GM12874 (cell line): Measurements from ENCODE around the gene SMIM36.

Experiments
- TF ChIP-seq, protein P1 (sequence below): IDR thresholded peaks from 2 replicates; pipeline ENCODE4 v1.5.1; 2011; ENCODE audit warnings: low read depth, mild to moderate bottlenecking, control low read depth, low read length, moderate library complexity; ENCODE audit not compliant: insufficient read depth

SMIM36 gene

DNA sequence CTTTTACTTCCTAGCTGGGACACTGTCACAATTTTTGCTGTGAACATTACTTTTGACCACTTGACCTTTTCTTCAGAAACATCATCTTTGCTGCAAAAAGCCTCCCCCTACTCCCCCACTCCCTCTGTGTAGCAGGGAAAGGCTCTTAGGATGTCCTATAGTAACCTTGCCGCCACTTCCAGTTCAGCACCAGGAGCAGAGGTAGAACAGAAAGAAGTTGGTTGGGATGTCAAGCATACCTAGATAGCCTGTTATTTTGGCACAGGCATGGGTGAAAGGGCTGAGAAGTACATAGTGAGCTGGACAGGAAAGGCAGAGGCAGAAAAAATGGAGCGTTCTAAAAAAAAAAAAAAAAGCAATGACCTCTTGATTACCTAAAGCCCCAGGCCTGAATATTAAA, 31.3 kb downstream of the SMIM36 start:
- TF ChIP-seq, protein P1, sequence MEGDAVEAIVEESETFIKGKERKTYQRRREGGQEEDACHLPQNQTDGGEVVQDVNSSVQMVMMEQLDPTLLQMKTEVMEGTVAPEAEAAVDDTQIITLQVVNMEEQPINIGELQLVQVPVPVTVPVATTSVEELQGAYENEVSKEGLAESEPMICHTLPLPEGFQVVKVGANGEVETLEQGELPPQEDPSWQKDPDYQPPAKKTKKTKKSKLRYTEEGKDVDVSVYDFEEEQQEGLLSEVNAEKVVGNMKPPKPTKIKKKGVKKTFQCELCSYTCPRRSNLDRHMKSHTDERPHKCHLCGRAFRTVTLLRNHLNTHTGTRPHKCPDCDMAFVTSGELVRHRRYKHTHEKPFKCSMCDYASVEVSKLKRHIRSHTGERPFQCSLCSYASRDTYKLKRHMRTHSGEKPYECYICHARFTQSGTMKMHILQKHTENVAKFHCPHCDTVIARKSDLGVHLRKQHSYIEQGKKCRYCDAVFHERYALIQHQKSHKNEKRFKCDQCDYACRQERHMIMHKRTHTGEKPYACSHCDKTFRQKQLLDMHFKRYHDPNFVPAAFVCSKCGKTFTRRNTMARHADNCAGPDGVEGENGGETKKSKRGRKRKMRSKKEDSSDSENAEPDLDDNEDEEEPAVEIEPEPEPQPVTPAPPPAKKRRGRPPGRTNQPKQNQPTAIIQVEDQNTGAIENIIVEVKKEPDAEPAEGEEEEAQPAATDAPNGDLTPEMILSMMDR: no peak

DNA sequence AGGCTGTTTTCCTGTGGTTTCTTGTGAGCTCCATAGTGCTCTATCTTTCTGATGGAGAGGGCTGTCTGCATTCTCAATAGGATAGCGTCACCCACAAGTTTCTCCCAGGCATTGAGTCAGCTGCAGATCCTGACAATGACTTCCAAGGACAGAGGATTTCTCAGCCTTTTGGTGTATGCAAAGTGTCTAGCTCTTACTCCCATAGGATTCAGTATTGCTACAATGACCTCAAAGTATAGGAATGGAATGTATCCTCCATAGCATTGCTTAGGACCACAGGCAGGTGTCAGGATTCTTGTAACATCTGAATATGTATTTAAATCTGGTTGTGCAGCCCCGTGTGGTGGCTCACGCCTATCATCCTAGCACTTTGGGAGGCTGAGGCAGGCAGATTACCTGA, 32.3 kb downstream of the SMIM36 start:
- TF ChIP-seq, protein P1: no peak

DNA sequence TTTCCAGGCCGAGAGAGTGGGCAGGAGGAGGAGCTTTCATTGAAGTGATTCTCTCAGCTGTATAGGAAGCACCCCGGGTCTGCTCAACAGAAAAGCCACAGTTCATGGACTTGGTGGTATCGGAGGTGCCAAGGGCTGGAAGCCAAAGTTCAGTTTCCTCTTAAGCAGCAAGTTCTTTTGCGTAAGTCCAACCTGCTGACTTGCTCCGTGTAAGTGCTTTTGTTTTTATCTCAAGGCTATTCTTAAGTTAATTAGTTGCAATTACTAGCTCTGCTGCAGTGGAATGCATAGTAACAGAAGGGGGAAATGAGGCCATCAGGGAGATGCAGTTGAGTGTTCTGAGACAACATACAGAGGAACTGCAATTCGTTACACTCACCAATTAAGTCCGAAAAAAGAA, 44.6 kb downstream of the SMIM36 start:
- TF ChIP-seq, protein P1: no peak

GRCh38 chr17:55463600-55463999, 47.7 kb downstream of the SMIM36 start:
- TF ChIP-seq, protein P1: no peak

GRCh38 chr17:55462711-55463110, 48.5 kb downstream of the SMIM36 start:
- TF ChIP-seq, protein P1: no peak

DNA sequence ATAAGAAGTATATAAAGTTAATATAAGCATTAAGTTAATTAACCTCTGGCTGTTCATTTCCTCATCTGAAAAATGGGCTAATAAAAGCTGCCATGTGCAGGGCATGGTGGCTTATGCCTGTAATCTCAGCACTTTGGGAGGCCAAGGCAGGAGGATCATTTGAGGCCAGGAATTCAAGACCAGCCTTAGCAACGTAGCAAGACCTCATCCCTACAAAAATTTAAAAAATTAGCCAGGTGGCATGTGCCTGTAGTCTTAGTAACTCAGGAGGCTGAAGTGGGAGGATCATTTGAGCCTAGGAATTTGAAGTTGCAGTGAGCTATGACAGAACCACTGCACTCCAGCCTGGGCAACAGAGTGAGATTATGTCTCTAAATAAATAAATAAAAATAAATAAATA, 49.0 kb downstream of the SMIM36 start:
- TF ChIP-seq, protein P1: no peak

DNA sequence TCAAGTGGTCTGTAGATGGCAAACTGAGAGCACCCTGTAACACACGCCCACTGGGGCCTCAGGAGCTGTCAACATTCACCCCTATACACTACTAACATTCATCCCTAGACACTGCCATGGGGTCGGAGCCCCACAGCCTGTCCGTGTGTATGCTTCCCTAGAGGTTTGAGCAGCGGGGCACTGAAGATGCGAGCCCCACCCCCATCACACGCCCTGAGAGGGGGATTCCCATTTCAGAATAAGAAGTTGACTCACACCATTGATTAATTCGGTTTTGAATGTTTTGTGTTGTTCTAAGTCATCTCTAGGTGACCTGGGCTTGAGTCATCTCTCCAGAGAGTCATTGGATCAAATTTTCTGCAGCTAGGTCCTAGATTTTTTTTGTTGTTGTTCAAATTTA, 52.3 kb downstream of the SMIM36 start:
- TF ChIP-seq, protein P1: no peak
